ENCODE results near the gene NPAS3.

Gene NPAS3

DNA sequence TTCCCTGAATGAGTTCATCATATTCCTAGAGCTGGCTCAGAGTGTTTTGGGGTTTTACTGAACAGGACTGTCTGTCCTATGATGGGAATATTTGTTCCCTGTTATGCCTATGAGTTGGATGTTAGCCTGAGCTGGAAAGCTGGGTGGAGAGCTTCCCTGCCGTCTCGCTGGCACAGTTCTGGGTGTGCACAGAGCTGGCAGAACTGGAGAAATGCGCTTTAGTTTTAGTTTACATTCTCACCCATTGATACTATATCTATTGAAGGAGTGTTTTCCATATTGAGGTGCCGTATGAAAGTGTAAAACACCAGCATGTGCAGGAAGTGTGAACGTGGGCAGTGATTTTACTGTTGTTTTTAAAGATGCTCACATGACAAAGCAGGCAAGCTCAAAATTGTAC is 549.9 kb downstream of the NPAS3 start:
- TF ChIP-seq, protein P1, sequence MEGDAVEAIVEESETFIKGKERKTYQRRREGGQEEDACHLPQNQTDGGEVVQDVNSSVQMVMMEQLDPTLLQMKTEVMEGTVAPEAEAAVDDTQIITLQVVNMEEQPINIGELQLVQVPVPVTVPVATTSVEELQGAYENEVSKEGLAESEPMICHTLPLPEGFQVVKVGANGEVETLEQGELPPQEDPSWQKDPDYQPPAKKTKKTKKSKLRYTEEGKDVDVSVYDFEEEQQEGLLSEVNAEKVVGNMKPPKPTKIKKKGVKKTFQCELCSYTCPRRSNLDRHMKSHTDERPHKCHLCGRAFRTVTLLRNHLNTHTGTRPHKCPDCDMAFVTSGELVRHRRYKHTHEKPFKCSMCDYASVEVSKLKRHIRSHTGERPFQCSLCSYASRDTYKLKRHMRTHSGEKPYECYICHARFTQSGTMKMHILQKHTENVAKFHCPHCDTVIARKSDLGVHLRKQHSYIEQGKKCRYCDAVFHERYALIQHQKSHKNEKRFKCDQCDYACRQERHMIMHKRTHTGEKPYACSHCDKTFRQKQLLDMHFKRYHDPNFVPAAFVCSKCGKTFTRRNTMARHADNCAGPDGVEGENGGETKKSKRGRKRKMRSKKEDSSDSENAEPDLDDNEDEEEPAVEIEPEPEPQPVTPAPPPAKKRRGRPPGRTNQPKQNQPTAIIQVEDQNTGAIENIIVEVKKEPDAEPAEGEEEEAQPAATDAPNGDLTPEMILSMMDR (IDR thresholded peaks at IDR 0.05; ENCODE audit: low read depth, low read length, missing control alignments) = no peak
- H3K4me3 ChIP-seq (ENCODE audit: low read depth, low read length) = no peak overlapping the region
- DNase-seq (ENCODE audit: low read depth) = no peak

GRCh38 chr14:33490555-33490954 is 551.9 kb downstream of the NPAS3 start:
- no peak for DNase-seq (ENCODE audit: low read depth)
- TF ChIP-seq, protein P1 (IDR thresholded peaks at IDR 0.05; ENCODE audit: low read depth, low read length, missing control alignments) = no peak
- no peak overlapping the region for H3K4me3 ChIP-seq (ENCODE audit: low read depth, low read length)

GRCh38 chr14:33491112-33491511 is 552.4 kb downstream of the NPAS3 start:
- DNase-seq (ENCODE audit: low read depth) = no peak
- TF ChIP-seq, protein P1 (IDR thresholded peaks at IDR 0.05; ENCODE audit: low read depth, low read length, missing control alignments) = no peak

GRCh38 chr14:33492491-33492890 is 553.8 kb downstream of the NPAS3 start:
- H3K4me3 ChIP-seq (ENCODE audit: low read depth, low read length) = no peak overlapping the region
- no peak for DNase-seq (ENCODE audit: low read depth)
- TF ChIP-seq, protein P1 (IDR thresholded peaks at IDR 0.05; ENCODE audit: low read depth, low read length, missing control alignments) = no peak

More at GRCh38 chr14:33491112-33491511, 552.4 kb downstream of the NPAS3 start:
- no peak overlapping the region for H3K4me3 ChIP-seq (ENCODE audit: low read depth, low read length)

DNA sequence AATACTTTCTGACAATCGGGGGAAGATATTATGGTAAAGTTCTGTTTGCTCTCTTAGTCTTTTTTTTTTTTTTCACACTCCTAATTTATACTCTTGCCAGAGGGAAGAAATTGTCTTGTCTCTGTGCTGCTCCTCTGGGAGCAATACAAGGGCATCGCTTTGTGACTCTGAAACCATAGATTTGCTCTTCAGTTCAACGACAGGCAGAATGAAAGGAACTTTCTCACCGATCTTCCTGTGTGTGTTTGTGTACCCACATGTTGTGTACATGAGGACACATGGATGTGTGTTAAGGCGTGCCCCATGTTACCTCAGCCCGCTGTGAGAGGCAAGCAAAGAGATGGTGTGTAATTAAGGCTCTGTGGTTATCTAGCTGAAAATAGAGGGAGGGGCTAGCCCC is 554.6 kb downstream of the NPAS3 start:
- no peak for DNase-seq (ENCODE audit: low read depth)
- H3K4me3 ChIP-seq (ENCODE audit: low read depth, low read length) = no peak overlapping the region
- TF ChIP-seq, protein P1 (IDR thresholded peaks at IDR 0.05; ENCODE audit: low read depth, low read length, missing control alignments) = no peak

DNA sequence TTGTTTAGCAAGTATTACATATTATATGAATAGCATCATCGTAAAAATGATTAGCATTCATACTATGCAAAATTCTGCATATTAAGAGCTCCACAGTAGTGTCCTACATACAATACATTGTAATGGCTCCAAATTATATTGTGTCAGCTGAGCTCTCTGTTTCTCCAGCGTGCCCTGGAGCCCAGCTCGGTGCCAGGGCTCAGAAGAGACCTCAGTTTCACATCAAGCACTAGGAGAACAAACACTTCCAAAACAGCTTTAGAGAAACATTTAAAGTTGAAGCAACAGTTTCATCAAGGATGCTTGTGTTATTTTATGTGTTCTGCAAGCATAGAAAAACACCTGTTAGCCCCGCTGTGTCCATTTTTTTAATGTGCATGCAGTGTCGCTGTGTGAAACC is 555.3 kb downstream of the NPAS3 start:
- TF ChIP-seq, protein P1 (IDR thresholded peaks at IDR 0.05; ENCODE audit: low read depth, low read length, missing control alignments) = no peak
- no peak overlapping the region for H3K4me3 ChIP-seq (ENCODE audit: low read depth, low read length)
- DNase-seq (ENCODE audit: low read depth) = no peak

DNA sequence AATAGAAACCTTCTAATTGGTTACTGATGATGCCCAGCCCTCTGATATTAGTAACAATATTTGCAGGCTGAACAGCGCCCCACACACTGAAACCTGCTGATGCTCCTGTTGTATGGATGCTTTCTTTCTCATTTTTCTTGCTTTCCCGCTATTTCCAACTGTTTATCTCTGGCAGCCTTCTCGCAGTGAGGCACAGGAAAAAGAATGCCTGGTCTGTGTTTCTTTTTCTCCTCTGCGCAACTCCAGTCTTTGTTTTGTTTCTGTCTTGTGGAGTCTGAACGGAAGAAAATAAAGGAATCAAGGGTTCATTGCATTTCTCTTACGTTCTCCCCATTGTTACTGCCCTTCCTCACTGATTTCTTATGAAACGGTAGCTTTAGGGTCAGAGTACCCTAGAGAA is 561.0 kb downstream of the NPAS3 start:
- no peak for DNase-seq (ENCODE audit: low read depth)
- TF ChIP-seq, protein P1 (IDR thresholded peaks at IDR 0.05; ENCODE audit: low read depth, low read length, missing control alignments) = no peak
- no peak overlapping the region for H3K4me3 ChIP-seq (ENCODE audit: low read depth, low read length)
